Cardiac muscle cell (in vitro differentiated cells and primary cell): ENCODE data around the gene NRXN2. TPM values are rescaled to one million over a fixed set of nuclear protein-coding genes. Genes with fewer than 3 reads are reported as not detected.

Experiments used
- DNase-seq, 2 donors: peaks; one replicate each; pipeline versions ENCODE4 v3.0.0 to v3.0.0-alpha.2; 2010 to 2017; ENCODE audit warnings: low read depth in 1 of 2, low spot score in 1 of 2
- H3K27ac ChIP-seq: fragments of 200-600 bp; sonication (generic); 2 replicates; pipeline ENCODE4 v1.5.1; 2016
- H3K27me3 ChIP-seq: fragments of 200-600 bp; sonication (generic); 2 replicates; pipeline ENCODE4 v1.6.0; 2016; ENCODE audit warnings: control low read depth
- H3K36me3 ChIP-seq: fragments of 200-600 bp; sonication (generic); 2 replicates; pipeline ENCODE4 v1.5.1; 2016; ENCODE audit warnings: control low read depth
- H3K4me1 ChIP-seq: fragments of 200-600 bp; sonication (generic); 2 replicates; pipeline ENCODE4 v1.8.1; 2017; ENCODE audit warnings: low read depth, mild to moderate bottlenecking, mixed run types
- H3K4me3 ChIP-seq: fragments of 200-600 bp; sonication (generic); 2 replicates; pipeline ENCODE4 v1.5.1; 2016; ENCODE audit warnings: mild to moderate bottlenecking
- H3K9me3 ChIP-seq: fragments of 200-600 bp; sonication (generic); 2 replicates; pipeline ENCODE4 v1.5.1; 2017; ENCODE audit warnings: low read depth, mild to moderate bottlenecking, control low read depth
- CTCF ChIP-seq: IDR thresholded peaks from 2 replicates; pipeline ENCODE4 v1.5.1; 2012; ENCODE audit warnings: low read depth, mild to moderate bottlenecking, low read length
- polyA plus RNA-seq: library from polyadenylated mRNA; unstranded; fragments of >200 nt; fragmentation: Nextera tagmentation; extraction: Ambion mirVana; gene quantifications from 2 replicates; pipeline ENCODE4 v1.2.1, GENCODE V29; 2016
- total RNA-seq: library from RNA; depleted of rRNA; stranded (reverse); fragments of >200 nt; gene quantifications from 2 replicates; pipeline ENCODE4 v1.2.3, GENCODE V29; 2016

NRXN2 gene
- total and polyA plus RNA-seq, 2 experiments from 2014 or later, result 1.2 to 1.3 TPM

DNA sequence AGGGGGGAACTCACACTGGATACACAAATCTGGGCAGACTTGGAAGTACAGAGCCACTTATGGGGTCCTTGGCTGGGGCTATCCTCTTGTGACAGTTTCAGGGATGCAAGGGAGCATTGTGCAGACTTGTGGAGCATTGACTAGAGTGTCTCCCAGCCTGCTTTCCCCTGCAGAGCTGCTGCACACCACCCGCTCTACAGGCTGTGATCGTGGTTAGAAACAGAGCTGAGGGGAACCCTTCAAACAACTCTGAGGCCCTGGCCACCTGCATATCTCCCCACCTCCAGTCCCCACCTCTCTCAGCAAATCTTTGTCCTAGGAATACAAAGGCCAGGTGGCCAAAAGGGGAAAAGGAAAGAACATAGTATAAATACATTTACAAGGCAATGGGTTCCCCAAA lies 64.7 kb downstream of the NRXN2 start:
- Histone ChIP-seq H3K36me3 (no peaks in the 10 kb centered on the region), H3K27ac (no peak overlapping the region), H3K4me3 (no peak overlapping the region), H3K4me1 (peaks cover 4% of the 10 kb centered on the region), H3K9me3 (no peaks in the 10 kb centered on the region), H3K27me3 (no peaks in the 10 kb centered on the region)
- DNase-seq, result no peak
- TF ChIP-seq CTCF, result no peak

DNA sequence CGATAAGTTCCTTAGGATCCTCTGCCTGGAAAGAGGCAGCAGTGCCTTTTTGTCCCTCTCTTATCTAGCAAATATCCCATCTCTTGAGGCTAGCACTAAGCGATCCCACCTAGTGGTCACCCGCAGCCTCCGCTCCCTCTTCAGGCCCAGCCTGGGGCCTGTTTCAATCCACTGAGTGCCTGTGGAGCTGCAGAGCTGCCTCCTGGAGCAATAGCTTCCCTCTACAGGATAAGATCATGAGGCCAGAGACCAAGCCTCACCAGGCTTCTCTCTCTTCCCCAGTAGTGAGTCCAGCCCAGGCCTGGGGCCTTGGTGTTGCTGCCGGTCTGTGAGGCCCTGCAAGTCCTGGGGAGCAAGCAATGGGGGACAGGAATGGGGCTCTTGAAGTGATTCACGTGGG lies 66.1 kb downstream of the NRXN2 start:
- peak; percentile 22 for TF ChIP-seq CTCF
- Histone ChIP-seq H3K4me1 (peaks cover 4% of the 10 kb centered on the region), H3K36me3 (no peaks in the 10 kb centered on the region), H3K4me3 (no peak overlapping the region), H3K27ac (no peak overlapping the region), H3K27me3 (no peaks in the 10 kb centered on the region), H3K9me3 (no peaks in the 10 kb centered on the region)
- DNase-seq, result peak; percentile 13 to 68

GRCh38 chr11:64655941-64656601 lies 66.9 kb downstream of the NRXN2 start:
- DNase-seq, result peak in 1 of 2 donors; percentile 78

GRCh38 chr11:64654958-64655541 lies 67.9 kb downstream of the NRXN2 start:
- peaks cover 4% of the 10 kb centered on the region for H3K4me1 ChIP-seq
- no peaks in the 10 kb centered on the region for H3K36me3 ChIP-seq
- DNase-seq, result no peak
- no peak for TF ChIP-seq CTCF
- no peaks in the 10 kb centered on the region for H3K27me3 ChIP-seq
- H3K9me3 ChIP-seq, result no peaks in the 10 kb centered on the region
- no peak overlapping the region for H3K27ac ChIP-seq
- no peak overlapping the region for H3K4me3 ChIP-seq

More at GRCh38 chr11:64655941-64656601, 66.9 kb downstream of the NRXN2 start:
- Histone ChIP-seq H3K36me3 (no peaks in the 10 kb centered on the region), H3K4me3 (no peak overlapping the region), H3K27me3 (no peaks in the 10 kb centered on the region), H3K9me3 (no peaks in the 10 kb centered on the region), H3K4me1 (peaks cover 4% of the 10 kb centered on the region), H3K27ac (no peak overlapping the region)
- TF ChIP-seq CTCF, result no peak

DNA sequence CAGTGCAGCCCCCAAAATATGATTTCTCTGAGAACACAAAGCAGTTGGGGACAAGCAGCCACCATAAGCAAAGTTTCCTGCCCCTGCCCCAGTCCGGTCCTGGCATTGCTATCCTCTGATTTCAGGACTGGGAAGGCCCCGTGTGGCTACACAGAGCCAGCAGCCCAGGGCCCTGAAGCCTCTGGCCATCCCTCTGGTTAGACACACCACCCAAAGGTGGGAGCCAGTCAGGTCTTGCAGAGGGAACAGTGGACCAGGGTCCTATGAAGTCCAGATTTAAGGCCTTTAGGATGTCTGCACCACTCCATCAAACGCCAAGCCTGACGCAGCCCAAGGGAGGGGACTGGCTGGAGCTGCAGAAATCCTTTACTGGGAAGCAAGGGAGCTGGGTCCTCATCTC lies 68.6 kb downstream of the NRXN2 start:
- peaks cover 4% of the 10 kb centered on the region for H3K4me1 ChIP-seq
- H3K9me3 ChIP-seq, result no peaks in the 10 kb centered on the region
- TF ChIP-seq CTCF, result no peak
- H3K36me3 ChIP-seq, result no peaks in the 10 kb centered on the region
- no peaks in the 10 kb centered on the region for H3K27me3 ChIP-seq
- no peak overlapping the region for H3K27ac ChIP-seq
- no peak for DNase-seq
- no peak overlapping the region for H3K4me3 ChIP-seq
